Measurements from ENCODE around the gene TLR7.

TLR7 gene

GRCh38 chrX:12896935-12897334, 30.1 kb downstream of the TLR7 start:
- TF ChIP-seq GATA1 (IDR thresholded peaks at IDR 0.05; ENCODE audit: low read depth, low read length) (no peak), POLR2A (IDR thresholded peaks at IDR 0.05; ENCODE audit: low read length) (no peak)

DNA sequence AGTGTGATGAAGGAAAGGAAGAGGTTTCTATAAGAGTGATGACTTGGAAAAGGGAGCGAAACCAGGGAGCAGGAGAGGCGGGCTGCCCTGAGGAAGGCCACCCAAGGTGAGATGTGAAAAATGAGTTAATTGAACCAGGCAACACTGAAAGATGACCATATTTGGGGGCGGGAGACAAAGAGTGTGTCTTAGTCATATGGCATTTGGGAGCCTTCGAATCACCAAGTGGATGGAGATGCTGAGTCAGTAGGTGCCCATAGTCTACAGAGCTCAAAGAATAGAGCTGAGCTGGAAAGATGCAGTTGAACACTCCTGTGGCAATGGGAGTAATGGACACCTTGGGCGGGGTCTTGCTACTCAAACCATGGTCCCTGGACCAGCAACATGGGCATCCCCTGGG, 31.2 kb downstream of the TLR7 start:
- TF ChIP-seq GATA1 (IDR thresholded peaks at IDR 0.05; ENCODE audit: low read depth, low read length) (no peak), POLR2A (IDR thresholded peaks at IDR 0.05; ENCODE audit: low read length) (no peak)
- DNase-seq = no peak

More at GRCh38 chrX:12896935-12897334, 30.1 kb downstream of the TLR7 start:
- DNase-seq = no peak

DNA sequence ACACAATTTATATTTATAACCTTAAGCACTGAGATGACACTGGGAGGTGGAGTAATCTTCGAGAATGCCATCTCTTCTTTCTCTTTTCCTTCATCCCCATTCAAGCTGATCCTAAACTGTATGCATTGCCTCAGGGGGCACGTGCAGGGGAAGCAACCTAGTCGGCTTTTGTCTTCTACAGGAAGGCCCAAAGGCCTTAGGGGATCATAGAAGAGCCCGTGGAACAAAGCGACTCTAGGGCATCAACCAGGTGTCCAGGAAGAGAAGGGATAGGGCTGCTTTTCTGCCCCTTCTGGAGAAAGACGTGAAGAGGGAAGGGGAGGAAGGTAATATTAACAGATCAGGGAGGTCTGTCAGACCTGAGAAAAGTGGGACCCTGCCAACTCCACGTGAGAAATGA, 32.6 kb downstream of the TLR7 start:
- TF ChIP-seq POLR2A (IDR thresholded peaks at IDR 0.05; ENCODE audit: low read length) (no peak), GATA1 (IDR thresholded peaks at IDR 0.05; ENCODE audit: low read depth, low read length) (no peak)
- DNase-seq = no peak

DNA sequence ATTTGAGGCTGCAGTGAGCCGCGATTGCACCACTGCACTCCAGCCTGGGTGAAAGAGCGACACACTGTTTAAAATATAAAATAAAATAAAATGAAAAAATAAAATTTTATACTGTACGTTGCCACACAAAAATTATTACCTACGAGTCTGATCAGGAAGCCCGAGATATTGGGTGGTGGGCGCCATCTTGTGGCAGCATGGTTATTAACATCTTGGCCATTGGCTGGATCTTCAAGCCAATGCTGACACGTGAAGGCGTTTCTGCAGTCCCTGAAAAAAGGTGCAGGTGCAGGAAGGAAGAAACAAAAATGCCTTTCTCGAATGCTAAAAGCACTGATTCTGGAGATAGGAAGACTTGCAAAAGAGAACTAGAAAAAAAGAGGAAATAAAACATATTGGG, 34.6 kb downstream of the TLR7 start:
- TF ChIP-seq POLR2A (IDR thresholded peaks at IDR 0.05; ENCODE audit: low read length) (no peak), GATA1 (IDR thresholded peaks at IDR 0.05; ENCODE audit: low read depth, low read length) (no peak)
- peak; percentile 38 to 67 for DNase-seq

DNA sequence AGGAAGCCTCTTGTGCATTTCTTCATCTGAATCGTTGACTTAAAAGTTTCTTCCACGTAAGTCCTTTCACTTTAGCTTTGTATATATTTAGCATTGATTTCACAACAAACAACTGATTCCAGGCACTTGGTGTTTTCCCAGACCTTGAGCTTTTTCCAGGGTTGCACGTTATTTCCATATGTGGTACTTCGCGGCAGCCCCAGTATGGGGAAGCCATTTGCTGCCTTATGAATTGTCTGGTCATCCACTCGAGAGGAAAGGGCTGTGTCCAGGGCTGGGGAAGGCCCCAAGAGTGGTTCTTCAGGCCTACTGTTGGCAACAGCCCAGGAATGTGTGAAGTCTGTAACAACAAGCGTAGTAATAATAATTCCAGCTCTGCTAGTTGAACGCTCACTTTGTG, 36.8 kb downstream of the TLR7 start:
- TF ChIP-seq POLR2A (IDR thresholded peaks at IDR 0.05; ENCODE audit: low read length) (no peak), GATA1 (IDR thresholded peaks at IDR 0.05; ENCODE audit: low read depth, low read length) (no peak)
- no peak for DNase-seq

GRCh38 chrX:12906046-12906761, 39.3 kb downstream of the TLR7 start, which contains the start of gene TLR8:
Gene TLR8, plus strand, starts transcription at chrX:12906620. Its CDS starts 87 bp downstream, at chrX:12906707.
- no peak for DNase-seq

GRCh38 chrX:12910423-12911121, 43.7 kb downstream of the TLR7 start:
- DNase-seq = no peak
- TF ChIP-seq POLR2A (IDR thresholded peaks at IDR 0.05; ENCODE audit: low read length) = no peak
- no peak for TF ChIP-seq GATA1 (IDR thresholded peaks at IDR 0.05; ENCODE audit: low read depth, low read length)

More at GRCh38 chrX:12906046-12906761, 39.3 kb downstream of the TLR7 start, which contains the start of gene TLR8:
- TF ChIP-seq POLR2A (IDR thresholded peaks at IDR 0.05; ENCODE audit: low read length) = no peak
- TF ChIP-seq GATA1 (IDR thresholded peaks at IDR 0.05; ENCODE audit: low read depth, low read length) = no peak

DNA sequence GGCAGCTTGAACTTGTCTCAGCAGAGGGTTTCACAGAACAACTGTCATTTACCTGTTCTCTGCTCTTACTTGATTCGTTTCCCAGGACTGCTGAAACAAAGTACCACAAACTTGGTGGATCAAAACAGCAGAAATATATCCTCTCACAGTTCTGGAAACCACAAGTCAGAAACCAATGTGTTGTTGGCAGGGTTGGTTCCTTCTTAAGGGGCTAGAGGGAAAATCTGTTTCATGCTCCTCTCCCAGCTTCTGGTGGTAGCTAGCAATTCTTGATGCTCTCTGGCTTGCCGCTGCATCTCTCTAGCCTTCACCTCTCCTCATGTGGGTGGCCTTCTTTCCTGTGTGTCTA, 44.2 kb downstream of the TLR7 start:
- no peak for TF ChIP-seq POLR2A (IDR thresholded peaks at IDR 0.05; ENCODE audit: low read length)
- no peak for TF ChIP-seq GATA1 (IDR thresholded peaks at IDR 0.05; ENCODE audit: low read depth, low read length)
- DNase-seq = no peak

- TF ChIP-seq POLR2A (IDR thresholded peaks at IDR 0.05; ENCODE audit: low read length) (no peak), GATA1 (IDR thresholded peaks at IDR 0.05; ENCODE audit: low read depth, low read length) (no peak)
- no peak for DNase-seq
Observed at GRCh38 chrX:12912791-12913482, 46.1 kb downstream of the TLR7 start.

DNA sequence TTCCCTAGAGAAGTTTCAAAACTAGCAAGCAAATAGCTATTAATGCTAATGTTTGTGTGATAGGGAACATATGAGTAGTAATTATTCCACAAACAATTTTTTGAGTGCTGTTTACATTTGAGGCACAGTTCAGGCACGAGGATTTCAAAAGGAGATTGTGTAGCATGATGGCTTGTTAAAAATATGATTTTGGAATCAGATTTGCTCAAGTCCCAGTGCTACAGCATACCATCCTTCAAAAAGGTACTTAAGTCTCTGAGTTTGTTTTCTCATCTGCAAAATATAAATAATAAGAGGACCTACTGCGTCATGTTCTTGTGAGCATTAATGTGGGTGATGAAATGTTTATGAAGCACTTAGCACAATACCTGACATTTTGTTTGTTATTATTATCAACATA, 50.9 kb downstream of the TLR7 start:
- no peak for TF ChIP-seq POLR2A (IDR thresholded peaks at IDR 0.05; ENCODE audit: low read length)
- no peak for TF ChIP-seq GATA1 (IDR thresholded peaks at IDR 0.05; ENCODE audit: low read depth, low read length)

GRCh38 chrX:12919051-12919450, 52.2 kb downstream of the TLR7 start:
- TF ChIP-seq GATA1 (IDR thresholded peaks at IDR 0.05; ENCODE audit: low read depth, low read length) (no peak), POLR2A (IDR thresholded peaks at IDR 0.05; ENCODE audit: low read length) (no peak)

More for the DNA sequence above, 50.9 kb downstream of the TLR7 start:
- no peak for DNase-seq

GRCh38 chrX:12919620-12920019, 52.7 kb downstream of the TLR7 start:
- no peak for DNase-seq
- TF ChIP-seq POLR2A (IDR thresholded peaks at IDR 0.05; ENCODE audit: low read length) (no peak), GATA1 (IDR thresholded peaks at IDR 0.05; ENCODE audit: low read depth, low read length) (no peak)

More at GRCh38 chrX:12919051-12919450, 52.2 kb downstream of the TLR7 start:
- DNase-seq = no peak

GRCh38 chrX:12920990-12921389, 54.1 kb downstream of the TLR7 start:
- no peak for TF ChIP-seq POLR2A (IDR thresholded peaks at IDR 0.05; ENCODE audit: low read length)
- no peak for TF ChIP-seq GATA1 (IDR thresholded peaks at IDR 0.05; ENCODE audit: low read depth, low read length)
- DNase-seq = no peak

Measured in erythroblast (primary cell).